A673 (cell line): ENCODE measurements around the gene TMBIM6. TPM values are rescaled to one million over a fixed set of nuclear protein-coding genes. Genes with fewer than 3 reads are reported as not detected.

Experiments
- BruUV-seq: library from RNA; stranded (reverse); fragments of 400-500 nt; replicated peaks from 2 replicates; lab custom pipeline; 2021; lab: Mats Ljungman, UMichigan
- CTCF ChIA-PET: fragments of 300-600 bp; sonication (Branson Sonifier 250); formaldehyde crosslinking; loops from one replicate; lab custom pipeline; 2022; ENCODE audit warnings: antibody characterized with exemption; lab: Charles Lee
- POLR2A ChIA-PET: fragments of 300-600 bp; sonication (Branson Sonifier 250); formaldehyde crosslinking; loops from one replicate; lab custom pipeline; 2022; ENCODE audit warnings: antibody characterized with exemption; ENCODE audit not compliant: low non-redundant PET; lab: Charles Lee
- DNase-seq: peaks from one replicate; pipeline ENCODE4 v3.0.0-alpha.2; 2015; ENCODE audit warnings: low spot score
- H3K27ac ChIP-seq: fragments of 200-600 bp; sonication (generic); 2 replicates; pipeline ENCODE4 v1.5.1; 2016; ENCODE audit warnings: mixed run types, low read depth, mild to moderate bottlenecking, mixed read lengths, antibody characterized with exemption, low read length; ENCODE audit not compliant: poor library complexity, severe bottlenecking
- H3K27me3 ChIP-seq: fragments of 200-600 bp; sonication (generic); replicated peaks from 2 replicates; pipeline ENCODE4 v1.6.1; 2017; ENCODE audit warnings: mixed run types, low read depth, mild to moderate bottlenecking, mixed read lengths, antibody characterized with exemption, low read length; ENCODE audit not compliant: insufficient read depth, poor library complexity
- H3K36me3 ChIP-seq: fragments of 200-600 bp; sonication (generic); 2 replicates; pipeline ENCODE4 v1.6.1; 2016; ENCODE audit warnings: mixed run types, mild to moderate bottlenecking, mixed read lengths, antibody characterized with exemption, low read length; ENCODE audit not compliant: insufficient read depth, poor library complexity, severe bottlenecking
- H3K4me1 ChIP-seq: fragments of 200-600 bp; sonication (generic); 2 replicates; pipeline ENCODE4 v1.6.1; 2017; ENCODE audit warnings: mixed run types, mild to moderate bottlenecking, mixed read lengths, antibody characterized with exemption, low read length; ENCODE audit not compliant: insufficient read depth, poor library complexity, severe bottlenecking
- H3K4me3 ChIP-seq: fragments of 200-600 bp; sonication (generic); 2 replicates; pipeline ENCODE4 v1.5.1; 2016; ENCODE audit warnings: low read depth, mixed run types, mild to moderate bottlenecking, mixed read lengths, low read length; ENCODE audit not compliant: poor library complexity, severe bottlenecking
- H3K9me3 ChIP-seq: fragments of 200-600 bp; sonication (generic); 2 replicates; pipeline ENCODE4 v1.6.1; 2016; ENCODE audit warnings: mixed run types, low read depth, mild to moderate bottlenecking, mixed read lengths, antibody characterized with exemption, low read length; ENCODE audit not compliant: poor library complexity, severe bottlenecking
- CTCF ChIP-seq: fragments of 300-800, 200-600 bp; sonication (generic); conservative IDR thresholded peaks from 2 replicates; pipeline ENCODE4 v1.5.1; 2017; ENCODE audit warnings: low read depth, mild to moderate bottlenecking, antibody characterized with exemption, low read length, moderate library complexity, mixed read lengths
- EZH2 ChIP-seq: fragments of 200-600 bp; sonication (generic); IDR thresholded peaks from 2 replicates; pipeline ENCODE4 v1.6.1; 2017; ENCODE audit warnings: borderline replicate concordance, low read depth, mild to moderate bottlenecking, mixed read lengths, antibody characterized with exemption, low read length; ENCODE audit not compliant: poor library complexity, severe bottlenecking
- intact Hi-C: fragments of 100-400 bp; cut with micrococcal nuclease; formaldehyde crosslinking; loops from one replicate; pipeline ENCODE4 v1.10.0; 2022; ENCODE audit not compliant: unreplicated experiment
- total RNA-seq: library from RNA; stranded (reverse); gene quantifications from 2 replicates; pipeline ENCODE4 v1.2.3, GENCODE V29; 2021

TMBIM6 gene
- total RNA-seq, 1 experiment from 2014 or later: 454 TPM

DNA sequence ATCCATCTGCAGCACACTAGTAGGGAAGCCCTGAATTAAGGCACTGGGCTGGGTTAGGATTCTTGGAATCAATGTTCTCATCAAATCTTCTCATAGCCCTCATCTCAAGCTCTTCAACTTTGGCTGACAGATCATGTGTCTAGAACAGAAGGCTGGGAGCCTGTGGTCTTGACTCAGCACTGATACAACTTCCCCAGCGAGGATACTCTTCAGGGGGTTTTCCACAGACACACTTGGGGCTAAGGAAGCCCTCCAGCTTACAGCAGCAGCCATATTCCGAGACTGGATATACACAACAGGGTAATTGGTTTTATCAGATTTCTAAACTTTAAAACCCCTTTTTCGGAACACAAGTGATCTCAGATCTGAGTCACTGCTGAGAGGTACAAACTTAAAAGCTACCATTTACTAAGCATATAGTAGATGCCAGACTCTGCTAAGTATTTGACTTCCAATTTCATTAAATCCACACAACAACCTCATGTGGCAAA, 37.7 kb upstream of the TMBIM6 start:
- Histone ChIP-seq H3K27me3 (no peaks in the 10 kb centered on the region), H3K4me1 (peaks cover 9% of the 10 kb centered on the region), H3K9me3 (peaks cover 6% of the 10 kb centered on the region), H3K27ac (no peak overlapping the region), H3K4me3 (no peak overlapping the region), H3K36me3 (no peaks in the 10 kb centered on the region)
- POLR2A ChIA-PET: interaction anchor here (0.5 to 0.6 kb wide), 2 partner anchors 42 to 190 kb away, joined by 5 to 7 read pairs; no protein-coding TSS in a partner anchor
- intact Hi-C loops: no loop called here
- BruUV-seq: no TSS peak
- TF ChIP-seq EZH2: no peak
- no peak for TF ChIP-seq CTCF
- CTCF ChIA-PET: interaction anchor here (1.7 kb wide), 1 partner anchor 38 kb away, joined by 4 read pairs; the partner anchor contains the start of gene TMBIM6
- DNase-seq: no peak

GRCh38 chr12:49705479-49706134, 35.8 kb upstream of the TMBIM6 start:
- ChIA-PET POLR2A (no interaction called here), CTCF (no interaction called here)
- BruUV-seq: TSS peak; percentile 57
- Histone ChIP-seq H3K4me1 (peaks cover 9% of the 10 kb centered on the region), H3K9me3 (peaks cover 6% of the 10 kb centered on the region), H3K27ac (no peak overlapping the region), H3K27me3 (no peaks in the 10 kb centered on the region), H3K36me3 (no peaks in the 10 kb centered on the region), H3K4me3 (peak overlapping the region; percentile 73)
- intact Hi-C loops: no loop called here
- TF ChIP-seq CTCF (no peak), EZH2 (no peak)
- peak; percentile 50 for DNase-seq

DNA sequence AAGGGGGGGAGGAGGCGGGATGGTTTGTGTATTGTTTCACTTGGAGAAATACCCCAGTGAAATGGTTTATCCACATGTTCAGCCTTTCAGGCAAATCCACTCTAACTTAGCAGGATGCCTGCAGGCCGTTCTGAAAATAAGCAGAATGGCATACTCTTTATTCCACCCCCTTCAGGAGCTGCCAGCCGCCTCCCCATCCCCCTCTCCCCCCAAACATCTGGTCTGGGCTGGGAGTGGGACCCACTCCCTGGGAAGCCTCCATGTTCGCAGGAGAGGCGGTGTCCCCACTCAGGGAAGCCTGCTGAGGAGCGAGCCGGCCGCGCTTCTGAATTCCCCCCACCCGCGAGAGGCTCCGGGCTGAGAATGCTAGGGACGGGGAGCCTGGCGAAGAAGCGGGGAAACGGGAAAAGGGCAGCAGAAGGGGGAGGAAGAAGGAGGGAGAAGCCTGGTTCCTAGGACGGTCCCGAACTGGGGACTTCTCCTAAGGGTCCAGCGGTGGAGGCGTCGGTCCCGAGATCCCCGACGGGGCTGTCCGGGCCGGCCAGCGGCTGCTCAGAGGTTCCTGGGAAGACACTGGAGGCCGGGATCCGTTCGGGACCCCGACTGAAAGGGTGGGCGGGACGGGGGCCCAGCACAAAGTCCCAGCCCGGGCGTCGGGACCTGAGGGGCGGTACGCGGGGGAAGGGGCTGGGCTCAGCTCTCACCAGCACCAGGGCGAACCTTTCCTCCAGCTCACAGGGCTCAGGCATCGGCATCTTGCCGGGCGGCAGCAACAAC, 34.8 kb upstream of the TMBIM6 start:
- peaks cover 9% of the 10 kb centered on the region for H3K4me1 ChIP-seq
- TF ChIP-seq EZH2: no peak
- TF ChIP-seq CTCF: no peak
- H3K36me3 ChIP-seq: no peaks in the 10 kb centered on the region
- peaks cover 6% of the 10 kb centered on the region for H3K9me3 ChIP-seq
- H3K27ac ChIP-seq: peak overlapping the region; percentile 88
- intact Hi-C loops: loop anchor here (1.0 kb wide), 1 partner anchor 62 kb away; no protein-coding TSS in a partner anchor
- ChIA-PET CTCF (interaction anchor here (0.6 kb wide), 1 partner anchor 369 kb away, joined by 3 read pairs; no protein-coding TSS in a partner anchor), POLR2A (interaction anchor here (0.5 kb wide), 1 partner anchor 152 kb away, joined by 5 read pairs; no protein-coding TSS in a partner anchor)
- no TSS peak for BruUV-seq
- peak; percentile 58 for DNase-seq
- peak overlapping the region; percentile 73 for H3K4me3 ChIP-seq
- peaks cover 6% of the 10 kb centered on the region for H3K27me3 ChIP-seq
